HL-60 (cell line): ENCODE measurements around the gene SPATA20.

Experiments used
- DNase-seq, 2 experiments: peaks; one replicate each; pipeline ENCODE4 v3.0.0-alpha.2; 2010 to 2020; ENCODE audit warnings: low read depth in 1 of 2, low spot score in 1 of 2
- H3K27ac ChIP-seq: fragments of 250-450 bp; sonication (Bioruptor Pico); replicated peaks from 2 replicates; pipeline ENCODE4 v1.5.1; 2020; ENCODE audit warnings: mild to moderate bottlenecking, moderate library complexity
- H3K27me3 ChIP-seq: fragments of 250-450 bp; sonication (Bioruptor Pico); 2 replicates; pipeline ENCODE4 v1.5.1; 2021; ENCODE audit warnings: mild to moderate bottlenecking, moderate library complexity; ENCODE audit not compliant: insufficient read depth, poor library complexity, severe bottlenecking
- H3K4me3 ChIP-seq: replicated peaks from 2 replicates; pipeline ENCODE4 v1.5.1; 2011; ENCODE audit warnings: mild to moderate bottlenecking, control low read depth, low read length; ENCODE audit not compliant: insufficient read depth
- GABPA ChIP-seq: IDR thresholded peaks from 2 replicates; pipeline ENCODE4 v1.6.1; 2012; ENCODE audit warnings: low read depth
- POLR2AphosphoS5 ChIP-seq: IDR thresholded peaks from 2 replicates; pipeline ENCODE4 v1.6.1; 2012; ENCODE audit warnings: low read depth
- SPI1 ChIP-seq: IDR thresholded peaks from 2 replicates; pipeline ENCODE4 v1.6.1; 2012; ENCODE audit warnings: low read depth, mild to moderate bottlenecking, borderline replicate concordance
- TF ChIP-seq, protein P1 (sequence below): IDR thresholded peaks from one replicate; pipeline ENCODE4 v1.5.1; 2011; ENCODE audit warnings: low read length, control low read depth, inconsistent platforms; ENCODE audit not compliant: insufficient read depth
- TF ChIP-seq, protein P2 (sequence below): IDR thresholded peaks from 2 replicates; pipeline ENCODE4 v1.6.1; 2012; ENCODE audit warnings: low read depth; ENCODE audit not compliant: insufficient replicate concordance

Gene SPATA20

DNA sequence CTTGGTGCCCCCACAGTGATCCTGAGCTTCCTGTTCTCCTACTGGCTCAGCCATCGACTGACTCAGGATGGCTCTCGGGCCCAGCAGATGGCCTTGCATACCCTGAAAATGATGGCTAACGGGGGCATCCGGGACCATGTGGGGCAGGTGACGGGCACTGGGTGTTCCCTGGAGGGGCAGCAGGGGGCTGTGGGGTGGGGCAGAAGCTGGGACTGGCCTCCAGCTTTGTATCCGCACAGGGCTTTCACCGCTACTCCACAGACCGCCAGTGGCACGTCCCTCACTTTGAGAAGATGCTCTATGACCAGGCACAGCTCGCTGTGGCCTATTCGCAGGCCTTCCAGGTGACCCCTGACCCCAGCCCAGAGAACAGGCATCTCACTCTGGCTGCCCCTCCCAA is 3.0 kb downstream of the SPATA20 start:
- H3K27ac ChIP-seq: no peak overlapping the region

DNA sequence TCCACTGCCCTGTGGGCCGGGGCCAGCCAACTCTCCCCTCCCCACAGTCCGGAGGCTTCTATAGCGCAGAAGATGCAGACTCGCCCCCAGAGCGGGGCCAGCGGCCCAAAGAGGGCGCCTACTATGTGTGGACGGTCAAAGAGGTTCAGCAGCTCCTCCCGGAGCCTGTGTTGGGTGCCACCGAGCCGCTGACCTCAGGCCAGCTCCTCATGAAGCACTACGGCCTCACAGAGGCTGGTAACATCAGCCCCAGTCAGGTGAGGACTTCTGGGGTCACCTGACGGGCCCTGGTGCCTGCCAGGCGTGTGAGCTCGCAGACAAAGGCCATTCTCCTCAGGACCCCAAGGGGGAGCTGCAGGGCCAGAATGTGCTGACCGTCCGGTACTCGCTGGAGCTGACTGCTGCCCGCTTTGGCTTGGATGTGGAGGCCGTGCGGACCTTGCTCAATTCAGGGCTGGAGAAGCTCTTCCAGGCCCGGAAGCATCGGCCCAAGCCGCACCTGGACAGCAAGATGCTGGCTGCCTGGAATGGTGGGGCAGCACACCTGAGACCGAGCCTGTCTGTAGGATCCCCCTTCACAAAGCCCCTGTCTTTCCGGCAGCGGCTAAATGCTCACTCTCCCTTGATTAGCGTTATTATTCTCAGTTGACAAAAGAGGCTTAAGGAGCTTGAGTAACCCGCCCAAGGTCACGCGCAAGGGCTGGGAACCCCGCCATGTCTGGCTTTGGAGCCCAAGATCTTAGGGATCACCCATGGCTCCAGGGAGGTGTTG is 3.9 kb downstream of the SPATA20 start:
- peak in 1 of 2 experiments; percentile 38 for DNase-seq
- Histone ChIP-seq H3K27ac (no peak overlapping the region), H3K4me3 (no peak overlapping the region), H3K27me3 (no peaks in the 10 kb centered on the region)
- TF ChIP-seq SPI1 (no peak), POLR2AphosphoS5 (no peak)
- TF ChIP-seq, protein P1, sequence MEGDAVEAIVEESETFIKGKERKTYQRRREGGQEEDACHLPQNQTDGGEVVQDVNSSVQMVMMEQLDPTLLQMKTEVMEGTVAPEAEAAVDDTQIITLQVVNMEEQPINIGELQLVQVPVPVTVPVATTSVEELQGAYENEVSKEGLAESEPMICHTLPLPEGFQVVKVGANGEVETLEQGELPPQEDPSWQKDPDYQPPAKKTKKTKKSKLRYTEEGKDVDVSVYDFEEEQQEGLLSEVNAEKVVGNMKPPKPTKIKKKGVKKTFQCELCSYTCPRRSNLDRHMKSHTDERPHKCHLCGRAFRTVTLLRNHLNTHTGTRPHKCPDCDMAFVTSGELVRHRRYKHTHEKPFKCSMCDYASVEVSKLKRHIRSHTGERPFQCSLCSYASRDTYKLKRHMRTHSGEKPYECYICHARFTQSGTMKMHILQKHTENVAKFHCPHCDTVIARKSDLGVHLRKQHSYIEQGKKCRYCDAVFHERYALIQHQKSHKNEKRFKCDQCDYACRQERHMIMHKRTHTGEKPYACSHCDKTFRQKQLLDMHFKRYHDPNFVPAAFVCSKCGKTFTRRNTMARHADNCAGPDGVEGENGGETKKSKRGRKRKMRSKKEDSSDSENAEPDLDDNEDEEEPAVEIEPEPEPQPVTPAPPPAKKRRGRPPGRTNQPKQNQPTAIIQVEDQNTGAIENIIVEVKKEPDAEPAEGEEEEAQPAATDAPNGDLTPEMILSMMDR: peak; percentile 46

More for the DNA sequence above, 3.0 kb downstream of the SPATA20 start:
- TF ChIP-seq, protein P1: no peak
- TF ChIP-seq SPI1 (no peak), POLR2AphosphoS5 (no peak)
- Histone ChIP-seq H3K27me3 (peaks cover 3% of the 10 kb centered on the region), H3K4me3 (no peak overlapping the region)
- no peak for DNase-seq

DNA sequence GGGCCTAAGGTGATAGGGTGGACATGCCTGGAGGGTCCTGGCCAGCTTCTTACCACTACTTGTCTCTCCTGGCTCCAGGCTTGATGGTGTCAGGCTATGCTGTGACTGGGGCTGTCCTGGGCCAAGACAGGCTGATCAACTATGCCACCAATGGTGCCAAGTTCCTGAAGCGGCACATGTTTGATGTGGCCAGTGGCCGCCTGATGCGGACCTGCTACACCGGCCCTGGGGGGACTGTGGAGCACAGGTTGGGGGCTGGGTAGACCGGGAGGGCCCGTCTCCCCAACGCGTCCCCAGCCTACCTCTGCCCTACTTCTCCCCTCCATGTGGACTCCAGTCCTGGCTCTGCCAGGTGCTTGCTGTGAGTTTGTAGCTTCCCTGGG is 4.5 kb downstream of the SPATA20 start:
- H3K4me3 ChIP-seq: no peak overlapping the region
- no peak overlapping the region for H3K27ac ChIP-seq
- TF ChIP-seq POLR2AphosphoS5: no peak
- TF ChIP-seq, protein P1: no peak
- DNase-seq: no peak
- no peaks in the 10 kb centered on the region for H3K27me3 ChIP-seq

DNA sequence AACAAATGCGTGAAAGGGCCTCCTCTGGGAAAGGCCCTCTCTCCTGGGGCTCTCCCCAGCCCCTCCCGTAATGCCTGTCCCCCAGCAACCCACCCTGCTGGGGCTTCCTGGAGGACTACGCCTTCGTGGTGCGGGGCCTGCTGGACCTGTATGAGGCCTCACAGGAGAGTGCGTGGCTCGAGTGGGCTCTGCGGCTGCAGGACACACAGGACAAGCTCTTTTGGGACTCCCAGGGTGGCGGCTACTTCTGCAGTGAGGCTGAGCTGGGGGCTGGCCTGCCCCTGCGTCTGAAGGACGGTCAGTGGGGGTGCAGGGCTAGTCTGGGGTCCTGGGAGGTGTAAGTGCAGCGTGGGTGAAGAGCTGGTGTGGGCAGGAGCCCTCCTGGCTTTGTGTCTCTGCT is 4.9 kb downstream of the SPATA20 start:
- no peak for DNase-seq
- H3K4me3 ChIP-seq: no peak overlapping the region
- H3K27ac ChIP-seq: no peak overlapping the region
- peaks cover 1% of the 10 kb centered on the region for H3K27me3 ChIP-seq
- no peak for TF ChIP-seq SPI1
- TF ChIP-seq, protein P2, sequence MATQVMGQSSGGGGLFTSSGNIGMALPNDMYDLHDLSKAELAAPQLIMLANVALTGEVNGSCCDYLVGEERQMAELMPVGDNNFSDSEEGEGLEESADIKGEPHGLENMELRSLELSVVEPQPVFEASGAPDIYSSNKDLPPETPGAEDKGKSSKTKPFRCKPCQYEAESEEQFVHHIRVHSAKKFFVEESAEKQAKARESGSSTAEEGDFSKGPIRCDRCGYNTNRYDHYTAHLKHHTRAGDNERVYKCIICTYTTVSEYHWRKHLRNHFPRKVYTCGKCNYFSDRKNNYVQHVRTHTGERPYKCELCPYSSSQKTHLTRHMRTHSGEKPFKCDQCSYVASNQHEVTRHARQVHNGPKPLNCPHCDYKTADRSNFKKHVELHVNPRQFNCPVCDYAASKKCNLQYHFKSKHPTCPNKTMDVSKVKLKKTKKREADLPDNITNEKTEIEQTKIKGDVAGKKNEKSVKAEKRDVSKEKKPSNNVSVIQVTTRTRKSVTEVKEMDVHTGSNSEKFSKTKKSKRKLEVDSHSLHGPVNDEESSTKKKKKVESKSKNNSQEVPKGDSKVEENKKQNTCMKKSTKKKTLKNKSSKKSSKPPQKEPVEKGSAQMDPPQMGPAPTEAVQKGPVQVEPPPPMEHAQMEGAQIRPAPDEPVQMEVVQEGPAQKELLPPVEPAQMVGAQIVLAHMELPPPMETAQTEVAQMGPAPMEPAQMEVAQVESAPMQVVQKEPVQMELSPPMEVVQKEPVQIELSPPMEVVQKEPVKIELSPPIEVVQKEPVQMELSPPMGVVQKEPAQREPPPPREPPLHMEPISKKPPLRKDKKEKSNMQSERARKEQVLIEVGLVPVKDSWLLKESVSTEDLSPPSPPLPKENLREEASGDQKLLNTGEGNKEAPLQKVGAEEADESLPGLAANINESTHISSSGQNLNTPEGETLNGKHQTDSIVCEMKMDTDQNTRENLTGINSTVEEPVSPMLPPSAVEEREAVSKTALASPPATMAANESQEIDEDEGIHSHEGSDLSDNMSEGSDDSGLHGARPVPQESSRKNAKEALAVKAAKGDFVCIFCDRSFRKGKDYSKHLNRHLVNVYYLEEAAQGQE: no peak
- TF ChIP-seq, protein P1: no peak
- no peak for TF ChIP-seq GABPA
- TF ChIP-seq POLR2AphosphoS5: no peak
